Left colon (tissue), 2 donors: ENCODE measurements around the gene F13B. TPM values are rescaled to one million over a fixed set of nuclear protein-coding genes. Genes with fewer than 3 reads are reported as not detected.
"Not testable (repeated sequence)": the region's sequence is repeated elsewhere in the genome, so short reads cannot be mapped to it uniquely, and the experiment has no call there.

Source experiments
- ATAC-seq: fragments of 200-7000 bp; cut with Tn5 transposase; one replicate; pipeline ENCODE4 v1.9.1; 2020; ENCODE audit warnings: mild to moderate bottlenecking, moderate library complexity
- DNase-seq, 2 donors: peaks; one replicate each; pipeline ENCODE4 v3.0.0-alpha.2; 2020
- intact Hi-C, 2 donors: fragments of 100-400 bp; cut with DNase I in 1 of 2; cut with micrococcal nuclease in 1 of 2; formaldehyde crosslinking; loops; one replicate each; pipeline versions ENCODE4 v1.11.2 to v1.14.0; 2022; cut with DNase I, micrococcal nuclease
- long read RNA-seq: library from polyadenylated mRNA; unstranded; transcript quantifications from one replicate; pipeline ENCODE4 v2.0.0, GENCODE V29; 2021
- total RNA-seq, 2 donors: library from RNA; stranded (reverse); fragmentation: NEBNext Ultra II Directional; extraction: Animal tissue kit (Norgen Biotek cat#: 25700); gene quantifications; one replicate each; pipeline ENCODE4 v1.2.1, GENCODE V29; 2021
- donor health status: DM: no; HTN: no; CAD: no.
- donor health status: DM: yes; HTN: yes; CAD: no.

Gene F13B
- total RNA-seq: not detected
- long read RNA-seq: 0 reads

GRCh38 chr1:197066719-197067456, at the start of gene F13B:
TSS of gene F13B (minus strand) at chr1:197067260. CDS start at chr1:197067223, 37 bp downstream.
- intact Hi-C loops: no loop called here
- DNase-seq (no peak), ATAC-seq (no peak)

- ATAC-seq (no peak), DNase-seq (no peak)
- intact Hi-C loops: no loop called here
These were observed 49.1 kb upstream of the F13B start for GRCh38 chr1:197116156-197116555.

- DNase-seq (no peak), ATAC-seq (no peak)
- intact Hi-C loops: no loop called here
These were observed 39.8 kb upstream of the F13B start for GRCh38 chr1:197106869-197107268.

- ATAC-seq: no peak
- no peak for DNase-seq
- intact Hi-C loops: no loop called here
These were observed 36.2 kb upstream of the F13B start for GRCh38 chr1:197103300-197103699.

GRCh38 chr1:197101978-197102377, 34.9 kb upstream of the F13B start:
- intact Hi-C loops: no loop called here
- DNase-seq (no peak), ATAC-seq (no peak)

GRCh38 chr1:197100677-197101076, 33.6 kb upstream of the F13B start:
- DNase-seq (no peak), ATAC-seq (no peak)
- intact Hi-C loops: no loop called here

GRCh38 chr1:197099444-197099843, 32.4 kb upstream of the F13B start:
- no peak for ATAC-seq
- no peak for DNase-seq
- intact Hi-C loops: no loop called here

- ATAC-seq, DNase-seq, intact Hi-C loops: not testable (repeated sequence)
These were observed 29.9 kb upstream of the F13B start for GRCh38 chr1:197096971-197097370.

- peak; percentile 56 for ATAC-seq
- intact Hi-C loops: no loop called here
- peak in 1 of 2 donors; percentile 20 for DNase-seq
These were observed 29.1 kb upstream of the F13B start for GRCh38 chr1:197096137-197096536.

- DNase-seq (no peak), ATAC-seq (no peak)
- intact Hi-C loops: no loop called here
These were observed 26.3 kb upstream of the F13B start for GRCh38 chr1:197093226-197093885.

GRCh38 chr1:197092491-197093023, 25.5 kb upstream of the F13B start:
- intact Hi-C loops: no loop called here
- ATAC-seq: no peak
- no peak for DNase-seq

GRCh38 chr1:197083474-197083873, 16.4 kb upstream of the F13B start:
- intact Hi-C loops: no loop called here
- no peak for DNase-seq
- no peak for ATAC-seq

GRCh38 chr1:197081117-197081753, 14.2 kb upstream of the F13B start:
- intact Hi-C loops: no loop called here
- DNase-seq: no peak
- ATAC-seq: no peak

GRCh38 chr1:197080323-197080722, 13.3 kb upstream of the F13B start:
- ATAC-seq: no peak
- DNase-seq: no peak
- intact Hi-C loops: no loop called here

- intact Hi-C loops: no loop called here
- no peak for ATAC-seq
These were observed 9.5 kb upstream of the F13B start for GRCh38 chr1:197076585-197076984.

GRCh38 chr1:197073978-197074377, 6.9 kb upstream of the F13B start:
- DNase-seq: no peak
- intact Hi-C loops: no loop called here
- no peak for ATAC-seq

More at GRCh38 chr1:197076585-197076984, 9.5 kb upstream of the F13B start:
- DNase-seq: no peak

- intact Hi-C loops: no loop called here
- DNase-seq: no peak
- no peak for ATAC-seq
These were observed 378 bp upstream of the F13B start for GRCh38 chr1:197067457-197067818.

GRCh38 chr1:197066277-197066676, 783 bp downstream of the F13B start:
- intact Hi-C loops: no loop called here
- ATAC-seq (no peak), DNase-seq (no peak)

GRCh38 chr1:197065559-197065958, 1.5 kb downstream of the F13B start:
- intact Hi-C loops: no loop called here
- DNase-seq (no peak), ATAC-seq (no peak)

GRCh38 chr1:197063212-197063611, 3.8 kb downstream of the F13B start:
- no peak for ATAC-seq
- intact Hi-C loops: no loop called here
- no peak for DNase-seq
